Nephron (organoid): ENCODE results near the gene TSHZ3.

Source experiments
- H3K27ac Mint-ChIP-seq, 3 experiments: 2 replicates each; pipeline ENCODE4 v1.8.0; 2020; ENCODE audit warnings: mixed read lengths in 3 of 3, mild to moderate bottlenecking in 2 of 3, moderate library complexity in 1 of 3
- H3K27me3 Mint-ChIP-seq: 2 replicates; pipeline ENCODE4 v1.8.0; 2021; ENCODE audit warnings: low read depth, mild to moderate bottlenecking, moderate library complexity, mixed read lengths
- H3K36me3 Mint-ChIP-seq: 2 replicates; pipeline ENCODE4 v1.8.0; 2020; ENCODE audit warnings: low read depth, mixed read lengths
- H3K4me1 Mint-ChIP-seq: 2 replicates; pipeline ENCODE4 v1.8.0; 2020; ENCODE audit warnings: mixed read lengths
- H3K4me3 Mint-ChIP-seq, 3 experiments: 2 replicates each; pipeline ENCODE4 v1.8.0; 2020; ENCODE audit warnings: mild to moderate bottlenecking in 3 of 3, mixed read lengths in 3 of 3, moderate library complexity in 2 of 3
- H3K9me3 Mint-ChIP-seq: 2 replicates; pipeline ENCODE4 v1.8.0; 2020; ENCODE audit warnings: mixed read lengths
- CTCF ChIP-seq, 3 experiments: fragments of 200-600 bp; sonication (generic); IDR thresholded peaks; one replicate each; pipeline ENCODE4 v1.5.0; 2021; ENCODE audit warnings: antibody characterized with exemption in 3 of 3; ENCODE audit not compliant: unreplicated experiment in 3 of 3

Gene TSHZ3

DNA sequence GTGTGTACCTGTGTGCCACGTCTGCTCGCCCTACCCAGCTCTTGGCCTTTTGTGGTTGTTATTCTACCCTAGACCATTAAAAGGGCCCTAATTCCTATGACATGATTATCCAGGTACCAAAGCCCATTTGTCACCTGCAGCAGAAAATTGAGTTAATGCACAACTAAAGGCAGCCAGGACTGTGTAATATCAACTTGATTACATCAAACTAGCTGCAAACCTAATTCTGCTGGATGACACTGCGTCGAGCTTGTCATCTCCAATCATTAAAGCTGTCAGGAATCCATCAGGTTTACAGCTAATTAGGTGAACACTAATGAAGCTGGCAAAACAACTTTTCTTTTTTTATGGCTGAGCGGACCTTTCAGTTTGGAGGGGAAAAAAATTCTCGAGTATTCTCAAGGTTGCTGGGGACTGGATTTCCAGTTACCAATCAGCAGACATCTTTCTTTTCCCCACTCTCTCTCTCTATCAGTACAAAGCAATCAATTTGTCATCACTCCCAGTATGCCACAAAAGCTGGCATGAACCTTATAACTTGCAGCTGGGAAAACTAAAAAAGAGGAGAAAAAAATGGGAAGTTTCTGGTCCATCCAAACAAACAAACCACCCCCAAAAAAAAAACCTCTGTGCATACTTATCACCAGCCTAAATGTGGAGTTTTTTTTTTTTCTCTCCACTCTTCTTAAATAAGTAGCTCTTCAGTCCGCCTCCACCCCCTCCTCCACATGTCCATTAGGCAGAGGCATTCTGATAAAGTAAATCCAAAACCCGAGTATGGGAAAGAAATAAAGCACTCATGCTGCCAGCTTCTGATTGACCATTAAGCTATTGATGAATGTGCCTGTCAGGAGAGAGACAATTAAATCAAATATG is 2.8 kb downstream of the TSHZ3 start:
- Mint-ChIP-seq H3K4me3 (peak overlapping the region; percentile 57 to 95 (median 72)), H3K27me3 (peaks cover 17% of the 10 kb centered on the region), H3K4me1 (peaks cover 53% of the 10 kb centered on the region), H3K9me3 (no peaks in the 10 kb centered on the region), H3K36me3 (peaks cover 3% of the 10 kb centered on the region), H3K27ac (peak overlapping the region in 2 of 3 experiments; percentile 39 to 94)
- no peak for TF ChIP-seq CTCF (IDR thresholded peaks at IDR 0.05; ENCODE audit: unreplicated experiment in 3 of 3)

DNA sequence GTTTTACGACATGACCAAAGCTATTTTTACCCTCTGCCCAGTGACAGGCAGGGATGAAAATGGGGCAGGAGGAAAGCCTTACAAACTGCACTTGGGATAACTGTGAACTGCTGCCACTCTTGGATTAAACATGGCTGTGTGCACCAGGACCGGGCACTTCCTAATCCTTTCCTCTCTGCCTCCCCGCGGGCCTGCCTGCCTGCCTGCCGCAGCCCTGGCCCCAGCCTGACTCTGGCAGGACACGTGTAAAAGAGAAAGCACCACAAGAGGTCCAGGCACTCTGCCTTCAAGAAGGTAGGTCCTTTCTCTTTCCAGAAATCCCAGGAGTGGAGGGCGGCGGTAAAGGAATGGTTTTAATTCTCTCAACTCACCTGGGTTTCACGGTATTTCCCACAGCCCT is 4.8 kb downstream of the TSHZ3 start:
- Mint-ChIP-seq H3K9me3 (no peaks in the 10 kb centered on the region), H3K4me1 (peaks cover 72% of the 10 kb centered on the region), H3K36me3 (peaks cover 3% of the 10 kb centered on the region), H3K27me3 (peaks cover 17% of the 10 kb centered on the region), H3K4me3 (peak overlapping the region in 1 of 3 experiments; percentile 57), H3K27ac (no peak overlapping the region)
- TF ChIP-seq CTCF (IDR thresholded peaks at IDR 0.05; ENCODE audit: unreplicated experiment in 3 of 3) = no peak

- Mint-ChIP-seq H3K4me1 (peaks cover 84% of the 10 kb centered on the region), H3K27ac (no peak overlapping the region), H3K27me3 (peaks cover 12% of the 10 kb centered on the region), H3K4me3 (peak overlapping the region in 1 of 3 experiments; percentile 24), H3K36me3 (peaks cover 3% of the 10 kb centered on the region), H3K9me3 (no peaks in the 10 kb centered on the region)
- TF ChIP-seq CTCF (IDR thresholded peaks at IDR 0.05; ENCODE audit: unreplicated experiment in 3 of 3) = no peak
These were observed 6.3 kb downstream of the TSHZ3 start for GRCh38 chr19:31342926-31343325.

DNA sequence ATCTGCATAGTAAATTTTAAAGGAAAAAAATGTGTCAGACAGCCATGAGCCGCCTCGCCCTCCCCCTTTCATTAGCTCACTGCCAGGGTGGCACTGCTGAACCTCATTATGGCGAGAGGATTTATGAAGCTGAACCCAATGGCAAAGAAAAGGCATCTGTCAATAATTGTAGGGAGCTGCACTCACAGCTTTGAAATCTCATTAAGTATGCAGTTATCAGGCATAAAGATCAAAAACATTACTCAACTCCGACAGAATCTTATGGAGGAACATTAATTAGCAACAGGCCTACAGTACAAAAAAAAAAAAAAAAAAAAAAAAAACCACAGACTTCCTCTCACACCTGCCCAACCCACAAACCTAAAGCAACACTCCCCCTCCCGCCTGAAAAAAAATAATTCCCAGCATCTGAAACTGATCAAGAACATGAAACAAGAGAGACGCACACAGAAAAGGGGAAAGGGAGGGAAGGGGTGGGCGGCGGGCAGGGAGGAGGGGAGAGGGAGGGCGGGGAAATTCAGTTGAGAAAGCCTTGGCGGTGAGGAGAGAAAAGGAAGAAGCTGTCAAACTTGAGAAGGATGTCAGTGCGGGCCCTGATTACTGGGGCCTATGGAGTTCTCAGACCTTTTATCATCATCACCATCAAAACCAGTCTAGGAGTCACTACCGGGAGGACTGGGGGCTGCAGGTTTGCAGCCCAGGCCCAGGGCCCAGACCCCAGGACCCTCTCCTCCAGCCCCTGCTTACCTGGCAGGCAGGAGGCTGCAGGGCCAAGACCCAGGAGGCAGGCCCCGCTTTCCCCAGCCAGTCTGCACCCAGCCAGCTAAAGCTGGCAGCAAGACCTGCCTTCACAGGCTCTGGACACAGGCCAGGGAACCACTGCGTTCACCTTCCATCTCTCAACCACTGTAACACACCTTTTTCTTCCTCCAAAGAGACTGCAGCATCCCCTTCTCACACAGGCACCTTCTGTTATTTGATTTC is 8.9 kb downstream of the TSHZ3 start:
- Mint-ChIP-seq H3K4me3 (peak overlapping the region; percentile 10 to 64 (median 59)), H3K4me1 (peaks cover 89% of the 10 kb centered on the region), H3K9me3 (no peaks in the 10 kb centered on the region), H3K27ac (peak overlapping the region; percentile 83 to 95 (median 95)), H3K27me3 (no peaks in the 10 kb centered on the region), H3K36me3 (peaks cover 3% of the 10 kb centered on the region)
- no peak for TF ChIP-seq CTCF (IDR thresholded peaks at IDR 0.05; ENCODE audit: unreplicated experiment in 3 of 3)

GRCh38 chr19:31339411-31339810 is 9.8 kb downstream of the TSHZ3 start:
- Mint-ChIP-seq H3K4me3 (peak overlapping the region; percentile 38 to 69 (median 59)), H3K9me3 (no peaks in the 10 kb centered on the region), H3K27ac (peak overlapping the region; percentile 95), H3K27me3 (no peaks in the 10 kb centered on the region), H3K4me1 (peaks cover 89% of the 10 kb centered on the region), H3K36me3 (peaks cover 6% of the 10 kb centered on the region)
- no peak for TF ChIP-seq CTCF (IDR thresholded peaks at IDR 0.05; ENCODE audit: unreplicated experiment in 3 of 3)
